GM12878 (cell line): ENCODE measurements around the gene NADSYN1. TPM values are rescaled to one million over a fixed set of nuclear protein-coding genes. Genes with fewer than 3 reads are reported as not detected.

Experiments
- CHD1 ChIP-seq: IDR thresholded peaks from 2 replicates; pipeline ENCODE4 v1.6.1; 2012; ENCODE audit warnings: low read depth, low read length, improper control_type of control experiment
- EED ChIP-seq: sonication (generic); IDR thresholded peaks from 2 replicates; pipeline ENCODE4 v1.6.1; 2016; ENCODE audit warnings: antibody characterized with exemption, low read depth
- ETV6 ChIP-seq, 2 experiments: fragments of 450-650 bp in 1 of 2; IDR thresholded peaks in 1 of 2; conservative IDR thresholded peaks in 1 of 2; 2 replicates each; pipeline ENCODE4 v1.6.1; 2014; ENCODE audit warnings: antibody characterized with exemption in 1 of 2, borderline replicate concordance in 1 of 2, low read depth in 1 of 2, mild to moderate bottlenecking in 1 of 2, moderate library complexity in 1 of 2
- GATAD2B ChIP-seq: fragments of 450-650 bp; conservative IDR thresholded peaks from 2 replicates; pipeline ENCODE4 v1.6.1; 2017; ENCODE audit warnings: low read depth, mild to moderate bottlenecking, moderate library complexity
- HCFC1 ChIP-seq: fragments of 150-350 bp; IDR thresholded peaks from 2 replicates; pipeline ENCODE4 v1.6.1; 2014; ENCODE audit warnings: low read length
- HDAC2 ChIP-seq: fragments of 200-600 bp; sonication (generic); IDR thresholded peaks from 2 replicates; pipeline ENCODE4 v1.6.1; 2017
- IKZF1 ChIP-seq: fragments of 450-650 bp; conservative IDR thresholded peaks from 2 replicates; pipeline ENCODE4 v1.6.1; 2017; ENCODE audit warnings: antibody characterized with exemption, mild to moderate bottlenecking
- MEF2B ChIP-seq: fragments of 450-650 bp; IDR thresholded peaks from 2 replicates; pipeline ENCODE4 v1.6.1; 2018; ENCODE audit warnings: mild to moderate bottlenecking, moderate library complexity; ENCODE audit not compliant: partially characterized antibody, poor library complexity, severe bottlenecking
- PML ChIP-seq: IDR thresholded peaks from 2 replicates; pipeline ENCODE4 v1.6.1; 2012; ENCODE audit warnings: low read length, inconsistent platforms
- POLR2A ChIP-seq: IDR thresholded peaks from 2 replicates; pipeline ENCODE4 v1.6.1; 2011; ENCODE audit warnings: low read depth, mild to moderate bottlenecking, low read length
- POLR2AphosphoS5 ChIP-seq: IDR thresholded peaks from 2 replicates; pipeline ENCODE4 v1.6.1; 2011; ENCODE audit warnings: mild to moderate bottlenecking, low read length, inconsistent platforms
- SMAD1 ChIP-seq: fragments of 450-650 bp; IDR thresholded peaks from 2 replicates; pipeline ENCODE4 v1.6.1; 2018; ENCODE audit warnings: mild to moderate bottlenecking, low read depth; ENCODE audit not compliant: partially characterized antibody
- SMARCA5 ChIP-seq: fragments of 450-650 bp; IDR thresholded peaks from 2 replicates; pipeline ENCODE4 v1.6.1; 2017; ENCODE audit warnings: mild to moderate bottlenecking
- SPI1 ChIP-seq: IDR thresholded peaks from 2 replicates; pipeline ENCODE4 v1.6.1; 2011; ENCODE audit warnings: low read depth, mild to moderate bottlenecking, low read length, moderate library complexity, borderline replicate concordance; ENCODE audit not compliant: insufficient read depth
- SUPT20H ChIP-seq: IDR thresholded peaks from 2 replicates; pipeline ENCODE4 v1.6.1; 2011; ENCODE audit warnings: low read depth, mild to moderate bottlenecking, low read length, moderate library complexity, borderline replicate concordance; ENCODE audit not compliant: control insufficient read depth
- TCF12 ChIP-seq: IDR thresholded peaks from 2 replicates; pipeline ENCODE4 v1.6.1; 2011; ENCODE audit warnings: low read depth, mild to moderate bottlenecking, low read length
- ZNF24 ChIP-seq: fragments of 450-650 bp; IDR thresholded peaks from 2 replicates; pipeline ENCODE4 v1.6.1; 2017; ENCODE audit warnings: antibody characterized with exemption, mild to moderate bottlenecking
- ZNF384 ChIP-seq: IDR thresholded peaks from 2 replicates; pipeline ENCODE4 v1.6.1; 2012; ENCODE audit warnings: low read depth, mild to moderate bottlenecking, low read length, improper control_type of control experiment, borderline replicate concordance
- polyA plus RNA-seq, 11 experiments: library from polyadenylated mRNA; depleted of rRNA in 4 of 11; unstranded in 6 of 11; stranded (reverse) in 5 of 11; fragments of >200 nt; fragmentation: Nextera tagmentation in 4 of 11; fragmentation: Illumina TruSeq in 1 of 11; extraction: Ambion mirVana in 4 of 11; extraction: Trizol in 1 of 11; gene quantifications; 1 replicate in 1 of 11; 2 replicates in 10 of 11; pipeline versions ENCODE4 v1.2.1 to v1.2.3, GENCODE V29; 2011 to 2016; ENCODE audit warnings: inconsistent platforms in 2 of 11, missing spikeins in 2 of 11, low read depth in 1 of 11
- total RNA-seq, 4 experiments: library from RNA; depleted of rRNA in 3 of 4; stranded (reverse); fragments of >200 nt in 3 of 4; fragmentation: Illumina TruSeq in 1 of 4; extraction: Trizol in 1 of 4; gene quantifications; 2 replicates each; pipeline versions ENCODE4 v1.2.1 to v1.2.3, GENCODE V29; 2013 to 2021
- TF ChIP-seq, protein P1 (sequence below): IDR thresholded peaks from 2 replicates; pipeline ENCODE4 v1.6.1; 2012; ENCODE audit warnings: mild to moderate bottlenecking, low read depth, low read length
- TF ChIP-seq, protein P2 (sequence below): IDR thresholded peaks from 2 replicates; pipeline ENCODE4 v1.6.1; 2011; ENCODE audit warnings: borderline replicate concordance, low read depth, mild to moderate bottlenecking, moderate library complexity, low read length; ENCODE audit not compliant: insufficient read depth, poor library complexity, severe bottlenecking
- TF ChIP-seq, protein P3 (sequence below): fragments of 450-650 bp; IDR thresholded peaks from 2 replicates; pipeline ENCODE4 v1.6.1; 2017; ENCODE audit warnings: mild to moderate bottlenecking, moderate library complexity

The NADSYN1 gene
- total and polyA plus RNA-seq, 10 of the 15 experiments (the other 5 are each of a cell fraction or from before 2014, with no cell fraction given) = 12.2 to 90.2 (median 69.5) TPM

DNA sequence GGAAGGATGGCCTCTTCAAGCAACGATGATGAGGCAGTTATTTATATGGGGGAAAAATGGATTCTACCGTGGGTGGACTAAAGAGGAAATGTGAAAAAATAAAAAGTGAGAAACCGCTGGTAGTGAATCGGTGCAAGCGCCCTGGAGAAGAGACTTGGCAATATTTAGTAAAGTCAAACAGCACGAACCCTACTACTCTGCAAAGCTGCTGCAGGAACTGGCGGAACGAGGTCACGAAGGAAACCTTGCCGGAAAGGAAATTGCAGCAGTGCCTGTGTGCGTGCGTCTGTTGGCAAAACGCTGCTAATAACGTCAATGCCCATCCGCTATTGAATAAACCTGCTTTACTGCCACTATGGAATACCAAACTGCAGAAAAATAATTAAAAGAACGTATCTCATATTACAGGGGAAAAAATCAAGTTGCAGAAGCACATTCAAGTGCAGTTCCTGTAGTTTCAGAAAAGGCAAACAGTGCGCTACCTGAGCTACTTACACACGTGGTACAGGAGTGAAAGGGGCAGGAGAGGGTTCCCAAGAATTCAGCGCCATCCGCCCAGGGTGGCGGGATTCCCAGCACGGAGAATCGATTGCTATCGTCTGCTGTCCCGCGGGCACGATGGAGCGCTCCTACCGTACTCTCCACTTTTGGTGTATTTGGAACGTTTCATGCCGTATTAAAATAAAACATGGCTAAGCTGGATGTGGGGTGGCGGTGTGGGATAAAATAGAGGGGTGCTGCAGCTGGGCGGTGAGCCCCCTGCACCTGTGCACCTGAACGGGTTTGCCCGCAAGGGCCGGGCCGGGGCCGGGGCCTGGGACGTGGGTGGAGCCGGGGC is 585 bp upstream of the NADSYN1 start (continued):
- TF ChIP-seq IKZF1 (0 out of 2 replicates have a peak, but pooled peaks have one; percentile 25), SUPT20H (no peak), POLR2A (no peak), SPI1 (peak; percentile 31; the same call in 1 of the 2 replicates), EED (no peak), PML (0 out of 2 replicates have a peak, but pooled peaks have one; percentile 20), GATAD2B (no peak), ETV6 (conservative IDR thresholded peaks at IDR 0.05 in 1 of 2, IDR thresholded peaks at IDR 0.05 in 1 of 2; ENCODE audit: borderline replicate concordance in 1 of 2, low read depth in 1 of 2) (no peak), POLR2AphosphoS5 (0 out of 2 replicates have a peak, but pooled peaks have one; percentile 6), ZNF24 (0 out of 2 replicates have a peak, but pooled peaks have one; percentile 21), SMARCA5 (0 out of 2 replicates have a peak, but pooled peaks have one; percentile 37), TCF12 (no peak), ZNF384 (peak; percentile 61), MEF2B (peak; percentile 13), HCFC1 (no peak), SMAD1 (no peak), CHD1 (no peak), HDAC2 (no peak)
- TF ChIP-seq, protein P1, sequence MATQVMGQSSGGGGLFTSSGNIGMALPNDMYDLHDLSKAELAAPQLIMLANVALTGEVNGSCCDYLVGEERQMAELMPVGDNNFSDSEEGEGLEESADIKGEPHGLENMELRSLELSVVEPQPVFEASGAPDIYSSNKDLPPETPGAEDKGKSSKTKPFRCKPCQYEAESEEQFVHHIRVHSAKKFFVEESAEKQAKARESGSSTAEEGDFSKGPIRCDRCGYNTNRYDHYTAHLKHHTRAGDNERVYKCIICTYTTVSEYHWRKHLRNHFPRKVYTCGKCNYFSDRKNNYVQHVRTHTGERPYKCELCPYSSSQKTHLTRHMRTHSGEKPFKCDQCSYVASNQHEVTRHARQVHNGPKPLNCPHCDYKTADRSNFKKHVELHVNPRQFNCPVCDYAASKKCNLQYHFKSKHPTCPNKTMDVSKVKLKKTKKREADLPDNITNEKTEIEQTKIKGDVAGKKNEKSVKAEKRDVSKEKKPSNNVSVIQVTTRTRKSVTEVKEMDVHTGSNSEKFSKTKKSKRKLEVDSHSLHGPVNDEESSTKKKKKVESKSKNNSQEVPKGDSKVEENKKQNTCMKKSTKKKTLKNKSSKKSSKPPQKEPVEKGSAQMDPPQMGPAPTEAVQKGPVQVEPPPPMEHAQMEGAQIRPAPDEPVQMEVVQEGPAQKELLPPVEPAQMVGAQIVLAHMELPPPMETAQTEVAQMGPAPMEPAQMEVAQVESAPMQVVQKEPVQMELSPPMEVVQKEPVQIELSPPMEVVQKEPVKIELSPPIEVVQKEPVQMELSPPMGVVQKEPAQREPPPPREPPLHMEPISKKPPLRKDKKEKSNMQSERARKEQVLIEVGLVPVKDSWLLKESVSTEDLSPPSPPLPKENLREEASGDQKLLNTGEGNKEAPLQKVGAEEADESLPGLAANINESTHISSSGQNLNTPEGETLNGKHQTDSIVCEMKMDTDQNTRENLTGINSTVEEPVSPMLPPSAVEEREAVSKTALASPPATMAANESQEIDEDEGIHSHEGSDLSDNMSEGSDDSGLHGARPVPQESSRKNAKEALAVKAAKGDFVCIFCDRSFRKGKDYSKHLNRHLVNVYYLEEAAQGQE = no peak
- TF ChIP-seq, protein P2, sequence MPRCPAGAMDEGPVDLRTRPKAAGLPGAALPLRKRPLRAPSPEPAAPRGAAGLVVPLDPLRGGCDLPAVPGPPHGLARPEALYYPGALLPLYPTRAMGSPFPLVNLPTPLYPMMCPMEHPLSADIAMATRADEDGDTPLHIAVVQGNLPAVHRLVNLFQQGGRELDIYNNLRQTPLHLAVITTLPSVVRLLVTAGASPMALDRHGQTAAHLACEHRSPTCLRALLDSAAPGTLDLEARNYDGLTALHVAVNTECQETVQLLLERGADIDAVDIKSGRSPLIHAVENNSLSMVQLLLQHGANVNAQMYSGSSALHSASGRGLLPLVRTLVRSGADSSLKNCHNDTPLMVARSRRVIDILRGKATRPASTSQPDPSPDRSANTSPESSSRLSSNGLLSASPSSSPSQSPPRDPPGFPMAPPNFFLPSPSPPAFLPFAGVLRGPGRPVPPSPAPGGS = no peak
- TF ChIP-seq, protein P3, sequence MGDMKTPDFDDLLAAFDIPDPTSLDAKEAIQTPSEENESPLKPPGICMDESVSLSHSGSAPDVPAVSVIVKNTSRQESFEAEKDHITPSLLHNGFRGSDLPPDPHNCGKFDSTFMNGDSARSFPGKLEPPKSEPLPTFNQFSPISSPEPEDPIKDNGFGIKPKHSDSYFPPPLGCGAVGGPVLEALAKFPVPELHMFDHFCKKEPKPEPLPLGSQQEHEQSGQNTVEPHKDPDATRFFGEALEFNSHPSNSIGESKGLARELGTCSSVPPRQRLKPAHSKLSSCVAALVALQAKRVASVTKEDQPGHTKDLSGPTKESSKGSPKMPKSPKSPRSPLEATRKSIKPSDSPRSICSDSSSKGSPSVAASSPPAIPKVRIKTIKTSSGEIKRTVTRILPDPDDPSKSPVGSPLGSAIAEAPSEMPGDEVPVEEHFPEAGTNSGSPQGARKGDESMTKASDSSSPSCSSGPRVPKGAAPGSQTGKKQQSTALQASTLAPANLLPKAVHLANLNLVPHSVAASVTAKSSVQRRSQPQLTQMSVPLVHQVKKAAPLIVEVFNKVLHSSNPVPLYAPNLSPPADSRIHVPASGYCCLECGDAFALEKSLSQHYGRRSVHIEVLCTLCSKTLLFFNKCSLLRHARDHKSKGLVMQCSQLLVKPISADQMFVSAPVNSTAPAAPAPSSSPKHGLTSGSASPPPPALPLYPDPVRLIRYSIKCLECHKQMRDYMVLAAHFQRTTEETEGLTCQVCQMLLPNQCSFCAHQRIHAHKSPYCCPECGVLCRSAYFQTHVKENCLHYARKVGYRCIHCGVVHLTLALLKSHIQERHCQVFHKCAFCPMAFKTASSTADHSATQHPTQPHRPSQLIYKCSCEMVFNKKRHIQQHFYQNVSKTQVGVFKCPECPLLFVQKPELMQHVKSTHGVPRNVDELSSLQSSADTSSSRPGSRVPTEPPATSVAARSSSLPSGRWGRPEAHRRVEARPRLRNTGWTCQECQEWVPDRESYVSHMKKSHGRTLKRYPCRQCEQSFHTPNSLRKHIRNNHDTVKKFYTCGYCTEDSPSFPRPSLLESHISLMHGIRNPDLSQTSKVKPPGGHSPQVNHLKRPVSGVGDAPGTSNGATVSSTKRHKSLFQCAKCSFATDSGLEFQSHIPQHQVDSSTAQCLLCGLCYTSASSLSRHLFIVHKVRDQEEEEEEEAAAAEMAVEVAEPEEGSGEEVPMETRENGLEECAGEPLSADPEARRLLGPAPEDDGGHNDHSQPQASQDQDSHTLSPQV = no peak
